Right cardiac atrium (tissue), 5 donors: ENCODE data around the gene SPEN. TPM values are rescaled to one million over a fixed set of nuclear protein-coding genes. Genes with fewer than 3 reads are reported as not detected.

Experiments used
- ATAC-seq, 2 donors: fragments of 200-7000 bp; cut with Tn5 transposase; one replicate each; pipeline versions ENCODE4 v1.8.0 to v1.9.1; 2020; ENCODE audit warnings: moderate library complexity in 2 of 2, mild to moderate bottlenecking in 1 of 2
- DNase-seq, 3 donors: peaks; one replicate each; pipeline ENCODE4 v3.0.0-alpha.2; 2020
- H3K27ac ChIP-seq: one replicate; pipeline ENCODE4 v1.5.1; 2013; ENCODE audit warnings: mild to moderate bottlenecking, low read length, control low read depth, moderate library complexity
- H3K27me3 ChIP-seq: one replicate; pipeline ENCODE4 v1.6.1; 2013; ENCODE audit not compliant: control insufficient read depth, insufficient read depth
- H3K4me1 ChIP-seq: one replicate; pipeline ENCODE4 v1.6.1; 2013; ENCODE audit warnings: low read length; ENCODE audit not compliant: control insufficient read depth, insufficient read depth
- H3K4me3 ChIP-seq: one replicate; pipeline ENCODE4 v1.5.1; 2013; ENCODE audit warnings: low read length, control low read depth
- H3K9me3 ChIP-seq: one replicate; pipeline ENCODE4 v1.6.1; 2013; ENCODE audit warnings: low read length; ENCODE audit not compliant: control insufficient read depth
- WGBS: extraction: QIAGEN DNeasy Blood & Tissue Kit; methylation state at CpG from one replicate; pipeline ENCODE4 v1.1.7; 2013; 5-methylcytosine and 5-hydroxymethylcytosine counted together
- intact Hi-C, 4 donors: fragments of 100-400 bp; cut with DNase I; formaldehyde crosslinking; loops; one replicate each; pipeline versions ENCODE4 v1.11.0 to v1.14.0; 2022 to 2023
- polyA plus RNA-seq: library from polyadenylated mRNA; stranded (reverse); fragments of 200-250 nt; gene quantifications from one replicate; pipeline ENCODE4 v1.2.3, GENCODE V29; 2013
- total RNA-seq, 4 donors: library from RNA; stranded (reverse); fragmentation: NEBNext Ultra II Directional; extraction: Animal tissue kit (Norgen Biotek cat#: 25700); gene quantifications; one replicate each; pipeline ENCODE4 v1.2.1, GENCODE V29; 2021
- donor health status: healthy with polysubstance abuse.
- donor health status: DM: no; HTN: yes; CAD: no.
- donor health status: DM: no; HTN: no; CAD: no.
- donor health status: DM: no; HTN: yes; CAD: no; lungs with severe emphysema.
- donor health status: DM: yes; HTN: yes; CAD: no.

The SPEN gene
- total and polyA plus RNA-seq, 5 donors, result 15.2 to 34.2 (median 31.5) TPM

- H3K4me3 ChIP-seq, result no peak overlapping the region
- WGBS, result 86% methylated on average over 11 of the region's 11 CpGs
- no peak overlapping the region for H3K27ac ChIP-seq
- no peaks in the 10 kb centered on the region for H3K4me1 ChIP-seq
- H3K27me3 ChIP-seq, result no peaks in the 10 kb centered on the region
- intact Hi-C loops, result no loop called here
- H3K9me3 ChIP-seq, result no peaks in the 10 kb centered on the region
- DNase-seq (no peak), ATAC-seq (no peak)
Observed at GRCh38 chr1:15931401-15931800, 83.9 kb downstream of the SPEN start.

GRCh38 chr1:15931884-15932283, 84.4 kb downstream of the SPEN start:
- no peaks in the 10 kb centered on the region for H3K27me3 ChIP-seq
- no peaks in the 10 kb centered on the region for H3K9me3 ChIP-seq
- 97% methylated on average over 19 of the region's 19 CpGs for WGBS
- ATAC-seq (no peak), DNase-seq (no peak)
- H3K4me3 ChIP-seq, result no peak overlapping the region
- intact Hi-C loops, result no loop called here
- H3K4me1 ChIP-seq, result no peaks in the 10 kb centered on the region
- no peak overlapping the region for H3K27ac ChIP-seq

- DNase-seq, result no peak
- Histone ChIP-seq H3K4me3 (no peak overlapping the region), H3K9me3 (no peaks in the 10 kb centered on the region), H3K27me3 (no peaks in the 10 kb centered on the region), H3K4me1 (no peaks in the 10 kb centered on the region), H3K27ac (no peak overlapping the region)
- no peak for ATAC-seq
- WGBS, result 96% methylated on average over 9 of the region's 9 CpGs
- intact Hi-C loops, result no loop called here
Observed at GRCh38 chr1:15932612-15933011, 85.1 kb downstream of the SPEN start.

- no peaks in the 10 kb centered on the region for H3K9me3 ChIP-seq
- no peaks in the 10 kb centered on the region for H3K27me3 ChIP-seq
- intact Hi-C loops, result no loop called here
- no peaks in the 10 kb centered on the region for H3K4me1 ChIP-seq
- 75% methylated on average over 5 of the region's 5 CpGs for WGBS
- no peak overlapping the region for H3K27ac ChIP-seq
- no peak for DNase-seq
- no peak overlapping the region for H3K4me3 ChIP-seq
- no peak for ATAC-seq
Observed at GRCh38 chr1:15933684-15934083, 86.2 kb downstream of the SPEN start.

- Histone ChIP-seq H3K27ac (no peak overlapping the region), H3K4me3 (no peak overlapping the region), H3K9me3 (no peaks in the 10 kb centered on the region), H3K27me3 (no peaks in the 10 kb centered on the region), H3K4me1 (no peaks in the 10 kb centered on the region)
- DNase-seq (no peak), ATAC-seq (no peak)
- 92% methylated on average over 42 of the region's 42 CpGs for WGBS
- intact Hi-C loops, result no loop called here
Observed at GRCh38 chr1:15934211-15935055, 86.9 kb downstream of the SPEN start.

- no peak overlapping the region for H3K4me3 ChIP-seq
- H3K27me3 ChIP-seq, result no peaks in the 10 kb centered on the region
- intact Hi-C loops, result no loop called here
- DNase-seq, result no peak
- H3K4me1 ChIP-seq, result no peaks in the 10 kb centered on the region
- H3K9me3 ChIP-seq, result no peaks in the 10 kb centered on the region
- no peak overlapping the region for H3K27ac ChIP-seq
- ATAC-seq, result no peak
- WGBS, result 91% methylated on average over 29 of the region's 29 CpGs
Observed at GRCh38 chr1:15935056-15935950, 87.8 kb downstream of the SPEN start.

GRCh38 chr1:15936025-15936424, 88.5 kb downstream of the SPEN start:
- DNase-seq (peak in 1 of 3 donors; percentile 50), ATAC-seq (no peak)
- Histone ChIP-seq H3K27ac (no peak overlapping the region), H3K9me3 (no peaks in the 10 kb centered on the region), H3K4me3 (no peak overlapping the region), H3K4me1 (no peaks in the 10 kb centered on the region), H3K27me3 (no peaks in the 10 kb centered on the region)
- WGBS, result 96% methylated on average over 10 of the region's 10 CpGs
- intact Hi-C loops, result no loop called here

GRCh38 chr1:15937146-15937545, 89.6 kb downstream of the SPEN start:
- no peaks in the 10 kb centered on the region for H3K9me3 ChIP-seq
- 80% methylated on average over 7 of the region's 7 CpGs for WGBS
- no peak overlapping the region for H3K27ac ChIP-seq
- H3K4me1 ChIP-seq, result no peaks in the 10 kb centered on the region
- no peak overlapping the region for H3K4me3 ChIP-seq
- DNase-seq, result no peak
- ATAC-seq, result no peak
- no peaks in the 10 kb centered on the region for H3K27me3 ChIP-seq
- intact Hi-C loops, result no loop called here

GRCh38 chr1:15937706-15938168, 90.2 kb downstream of the SPEN start:
- Histone ChIP-seq H3K4me3 (no peak overlapping the region), H3K27ac (no peak overlapping the region), H3K4me1 (no peaks in the 10 kb centered on the region), H3K9me3 (no peaks in the 10 kb centered on the region), H3K27me3 (no peaks in the 10 kb centered on the region)
- intact Hi-C loops, result no loop called here
- 73% methylated on average over 14 of the region's 14 CpGs for WGBS
- DNase-seq, result peak in 1 of 3 donors; percentile 55
- no peak for ATAC-seq

GRCh38 chr1:15938628-15939161, 91.2 kb downstream of the SPEN start:
- intact Hi-C loops, result no loop called here
- no peaks in the 10 kb centered on the region for H3K4me1 ChIP-seq
- peak overlapping the region; percentile 39 for H3K27ac ChIP-seq
- no peak overlapping the region for H3K4me3 ChIP-seq
- DNase-seq (no peak), ATAC-seq (no peak)
- whole genome bisulfite sequencing, result 92% methylated on average over 8 of the region's 8 CpGs
- H3K27me3 ChIP-seq, result no peaks in the 10 kb centered on the region
- no peaks in the 10 kb centered on the region for H3K9me3 ChIP-seq
